BLaER1 treated with 17β-estradiol and CSF1 and Interleukin-3, amounts not matched to agents 10 nM and 100 nM (cell line): ENCODE results near the gene SIX3.

Source experiments
- H3K27ac ChIP-seq, 11 experiments: shearing (Covaris generic); formaldehyde crosslinking; 2 replicates each; pipeline ENCODE4 v1.8.1; 2022
- H3K27me3 ChIP-seq, 11 experiments: shearing (Covaris generic); formaldehyde crosslinking; 2 replicates each; pipeline ENCODE4 v1.8.1; 2022
- H3K36me3 ChIP-seq, 11 experiments: shearing (Covaris generic); formaldehyde crosslinking; 2 replicates each; pipeline ENCODE4 v1.8.1; 2022
- H3K4me1 ChIP-seq, 10 experiments: shearing (Covaris generic); formaldehyde crosslinking; 2 replicates each; pipeline ENCODE4 v1.8.1; 2022
- H3K4me2 ChIP-seq, 11 experiments: shearing (Covaris generic); formaldehyde crosslinking; 2 replicates each; pipeline ENCODE4 v1.8.1; 2022
- H3K4me3 ChIP-seq, 10 experiments: shearing (Covaris generic); formaldehyde crosslinking; 2 replicates each; pipeline ENCODE4 v1.8.1; 2022
- H3K9ac ChIP-seq, 11 experiments: shearing (Covaris generic); formaldehyde crosslinking; 2 replicates each; pipeline ENCODE4 v1.8.1; 2022
- H3K9me3 ChIP-seq, 11 experiments: shearing (Covaris generic); formaldehyde crosslinking; replicated peaks in 1 of 11; 2 replicates each; pipeline ENCODE4 v1.8.1; 2022
- H4K20me1 ChIP-seq, 11 experiments: shearing (Covaris generic); formaldehyde crosslinking; 2 replicates each; pipeline ENCODE4 v1.8.1; 2022
- Cebpa-rat ChIP-seq, 11 experiments: shearing (Covaris generic); IDR thresholded peaks; 2 replicates each; pipeline ENCODE4 v1.8.1; 2022

SIX3 gene

GRCh38 chr2:44980751-44981713 lies 39.5 kb downstream of the SIX3 start:
- H3K36me3 ChIP-seq, result no peaks in the 10 kb centered on the region
- peaks cover 0 to 6% (median 3%) of the 10 kb centered on the region in 11 experiments; a peak in 5 of 22 replicates for H3K9me3 ChIP-seq
- H3K9ac ChIP-seq, result no peak overlapping the region
- no peak overlapping the region for H3K27ac ChIP-seq
- H3K4me2 ChIP-seq, result no peak overlapping the region
- no peaks in the 10 kb centered on the region for H3K27me3 ChIP-seq
- no peak overlapping the region for H3K4me3 ChIP-seq
- H3K4me1 ChIP-seq, result peaks cover 0 to 12% (median 1%) of the 10 kb centered on the region in 10 experiments; a peak in 4 of 20 replicates
- TF ChIP-seq Cebpa-rat (IDR thresholded peaks at IDR 0.05), result no peak
- H4K20me1 ChIP-seq, result no peaks in the 10 kb centered on the region

GRCh38 chr2:44981714-44982108 lies 40.2 kb downstream of the SIX3 start:
- Histone ChIP-seq H3K4me3 (no peak overlapping the region), H3K9ac (no peak overlapping the region), H3K9me3 (peaks cover 2 to 12% (median 6%) of the 10 kb centered on the region in 11 experiments; a peak in 15 of 22 replicates), H3K36me3 (no peaks in the 10 kb centered on the region), H3K4me1 (peaks cover 0 to 12% (median 1%) of the 10 kb centered on the region in 10 experiments; a peak in 4 of 20 replicates), H3K27me3 (no peaks in the 10 kb centered on the region), H3K4me2 (peak overlapping the region in 1 of 11 experiments; percentile 22; a peak in 3 of 22 replicates), H4K20me1 (no peaks in the 10 kb centered on the region), H3K27ac (no peak overlapping the region)
- no peak for TF ChIP-seq Cebpa-rat (IDR thresholded peaks at IDR 0.05)

- no peaks in the 10 kb centered on the region for H3K27me3 ChIP-seq
- peaks cover 0 to 12% (median 1%) of the 10 kb centered on the region in 10 experiments; a peak in 4 of 20 replicates for H3K4me1 ChIP-seq
- peaks cover 25 to 35% (median 29%) of the 10 kb centered on the region in 11 experiments for H3K9me3 ChIP-seq
- no peak overlapping the region for H3K9ac ChIP-seq
- no peak overlapping the region for H3K27ac ChIP-seq
- H4K20me1 ChIP-seq, result no peaks in the 10 kb centered on the region
- H3K36me3 ChIP-seq, result no peaks in the 10 kb centered on the region
- TF ChIP-seq Cebpa-rat (IDR thresholded peaks at IDR 0.05), result peak in 3 of 11 experiments; percentile 14 to 31 (median 16); a peak in 1 of 22 replicates
- H3K4me2 ChIP-seq, result peak overlapping the region in 2 of 11 experiments; percentile 8 to 16; a peak in 4 of 22 replicates
- H3K4me3 ChIP-seq, result no peak overlapping the region
Observed at GRCh38 chr2:44983836-44984604, 42.5 kb downstream of the SIX3 start.

- H3K27ac ChIP-seq, result no peak overlapping the region
- no peak overlapping the region for H3K4me2 ChIP-seq
- H3K36me3 ChIP-seq, result no peaks in the 10 kb centered on the region
- no peak overlapping the region for H3K4me3 ChIP-seq
- no peaks in the 10 kb centered on the region for H4K20me1 ChIP-seq
- H3K9ac ChIP-seq, result no peak overlapping the region
- peaks cover 0 to 2% (median 0%) of the 10 kb centered on the region in 10 experiments; a peak in 3 of 20 replicates for H3K4me1 ChIP-seq
- peaks cover 51 to 72% (median 63%) of the 10 kb centered on the region in 11 experiments for H3K9me3 ChIP-seq
- no peak for TF ChIP-seq Cebpa-rat (IDR thresholded peaks at IDR 0.05)
- no peaks in the 10 kb centered on the region for H3K27me3 ChIP-seq
Observed at GRCh38 chr2:44989176-44989575, 47.7 kb downstream of the SIX3 start.

- H3K9me3 ChIP-seq, result peaks cover 23 to 53% (median 38%) of the 10 kb centered on the region in 11 experiments; a peak in 21 of 22 replicates
- H3K36me3 ChIP-seq, result no peaks in the 10 kb centered on the region
- no peak overlapping the region for H3K4me3 ChIP-seq
- no peak for TF ChIP-seq Cebpa-rat (IDR thresholded peaks at IDR 0.05)
- H3K27ac ChIP-seq, result no peak overlapping the region
- H3K9ac ChIP-seq, result no peak overlapping the region
- no peaks in the 10 kb centered on the region for H4K20me1 ChIP-seq
- peaks cover 13 to 21% (median 15%) of the 10 kb centered on the region in 11 experiments for H3K27me3 ChIP-seq
- H3K4me1 ChIP-seq, result no peaks in the 10 kb centered on the region
- no peak overlapping the region for H3K4me2 ChIP-seq
Observed at GRCh38 chr2:44994377-44994776, 52.9 kb downstream of the SIX3 start.
